HepG2 (cell line): ENCODE measurements around the gene ATP6V0A1. TPM values are rescaled to one million over a fixed set of nuclear protein-coding genes. Genes with fewer than 3 reads are reported as not detected.

Experiments
- CEBPG ChIP-seq: IDR thresholded peaks from 2 replicates; pipeline ENCODE4 v1.6.1; 2016
- FOXO1 ChIP-seq: sonication (generic); formaldehyde crosslinking; IDR thresholded peaks from 2 replicates; pipeline ENCODE4 v1.4.0; 2020; ENCODE audit warnings: missing genetic modification reagents
- HOXA3 ChIP-seq: sonication (generic); formaldehyde crosslinking; IDR thresholded peaks from 2 replicates; pipeline ENCODE4 v1.5.0; 2020; ENCODE audit warnings: missing genetic modification reagents
- RXRB ChIP-seq: IDR thresholded peaks from 2 replicates; pipeline ENCODE4 v1.6.1; 2016; ENCODE audit warnings: borderline replicate concordance, missing genetic modification reagents, missing compliant biosample characterization
- SMC3 ChIP-seq: IDR thresholded peaks from 2 replicates; pipeline ENCODE4 v1.6.1; 2011; ENCODE audit warnings: low read length, improper control_type of control experiment
- SRY ChIP-seq: sonication (generic); formaldehyde crosslinking; IDR thresholded peaks from 2 replicates; pipeline ENCODE4 v1.8.0; 2022; ENCODE audit warnings: mild to moderate bottlenecking, missing genetic modification reagents
- SSRP1 ChIP-seq: IDR thresholded peaks from 2 replicates; pipeline ENCODE4 v1.6.1; 2016; ENCODE audit warnings: control low read depth
- ZFP36 ChIP-seq: fragments of 150-350 bp; IDR thresholded peaks from 2 replicates; pipeline ENCODE4 v1.6.1; 2018; ENCODE audit warnings: borderline replicate concordance, low read length, low read depth; ENCODE audit not compliant: partially characterized antibody
- ZNF224 ChIP-seq: sonication (generic); formaldehyde crosslinking; IDR thresholded peaks from 2 replicates; pipeline ENCODE4 v1.5.0; 2020; ENCODE audit warnings: mild to moderate bottlenecking, missing genetic modification reagents
- ZNF317 ChIP-seq: sonication (generic); formaldehyde crosslinking; IDR thresholded peaks from 2 replicates; pipeline ENCODE4 v1.5.0; 2020; ENCODE audit warnings: mild to moderate bottlenecking, missing genetic modification reagents
- ZNF564 ChIP-seq: sonication (generic); formaldehyde crosslinking; IDR thresholded peaks from 2 replicates; pipeline ENCODE4 v1.8.1; 2023; ENCODE audit warnings: mild to moderate bottlenecking, missing genetic modification reagents
- ZNF75D ChIP-seq: sonication (generic); formaldehyde crosslinking; IDR thresholded peaks from 2 replicates; pipeline ENCODE4 v1.8.1; 2023; ENCODE audit warnings: missing genetic modification reagents, mild to moderate bottlenecking, borderline replicate concordance
- polyA plus RNA-seq, 8 experiments: library from polyadenylated mRNA; depleted of rRNA in 3 of 8; stranded (reverse) in 7 of 8; unstranded in 1 of 8; fragments of >200 nt; fragmentation: Illumina TruSeq in 4 of 8; extraction: Trizol in 4 of 8; gene quantifications; 2 replicates each; pipeline versions ENCODE4 v1.2.1 to v1.2.3, GENCODE V29; 2011 to 2016; ENCODE audit warnings: low read depth in 4 of 8, missing spikeins in 1 of 8, mixed read lengths in 1 of 8; ENCODE audit not compliant: insufficient read depth in 1 of 8
- total RNA-seq, 5 experiments: library from RNA; depleted of rRNA; stranded (reverse); fragments of >200 nt; fragmentation: Illumina TruSeq; extraction: Trizol; gene quantifications; 2 replicates each; pipeline ENCODE4 v1.2.3, GENCODE V29; 2016; ENCODE audit warnings: low read depth in 1 of 5
- TF ChIP-seq, protein P1 (sequence below): IDR thresholded peaks from 2 replicates; pipeline ENCODE4 v1.6.1; 2012; ENCODE audit warnings: low read depth, low read length, improper control_type of control experiment
- TF ChIP-seq, protein P2 (sequence below): sonication (generic); formaldehyde crosslinking; IDR thresholded peaks from 2 replicates; pipeline ENCODE4 v1.5.0; 2020; ENCODE audit warnings: mild to moderate bottlenecking, missing genetic modification reagents
- TF ChIP-seq, protein P3 (sequence below): sonication (generic); formaldehyde crosslinking; conservative IDR thresholded peaks from 2 replicates; pipeline ENCODE4 v1.4.0; 2020; ENCODE audit warnings: missing genetic modification reagents
- TF ChIP-seq, protein P4 (sequence below): sonication (generic); formaldehyde crosslinking; IDR thresholded peaks from 2 replicates; pipeline ENCODE4 v1.4.0; 2020; ENCODE audit warnings: missing genetic modification reagents
- TF ChIP-seq, protein P5 (sequence below): IDR thresholded peaks from 2 replicates; pipeline ENCODE4 v1.6.1; 2016; ENCODE audit warnings: control low read depth
- TF ChIP-seq, protein P6 (sequence below): sonication (generic); formaldehyde crosslinking; IDR thresholded peaks from 2 replicates; pipeline ENCODE4 v1.4.0; 2020; ENCODE audit warnings: missing genetic modification reagents, borderline replicate concordance
- TF ChIP-seq, protein P7 (sequence below): sonication (generic); formaldehyde crosslinking; IDR thresholded peaks from 2 replicates; pipeline ENCODE4 v1.4.0; 2020; ENCODE audit warnings: missing genetic modification reagents

Gene ATP6V0A1
- total and polyA plus RNA-seq, 2 of the 13 experiments (the other 11 are each of a cell fraction or from before 2014, with no cell fraction given) = 27.9 to 54.1 TPM

DNA sequence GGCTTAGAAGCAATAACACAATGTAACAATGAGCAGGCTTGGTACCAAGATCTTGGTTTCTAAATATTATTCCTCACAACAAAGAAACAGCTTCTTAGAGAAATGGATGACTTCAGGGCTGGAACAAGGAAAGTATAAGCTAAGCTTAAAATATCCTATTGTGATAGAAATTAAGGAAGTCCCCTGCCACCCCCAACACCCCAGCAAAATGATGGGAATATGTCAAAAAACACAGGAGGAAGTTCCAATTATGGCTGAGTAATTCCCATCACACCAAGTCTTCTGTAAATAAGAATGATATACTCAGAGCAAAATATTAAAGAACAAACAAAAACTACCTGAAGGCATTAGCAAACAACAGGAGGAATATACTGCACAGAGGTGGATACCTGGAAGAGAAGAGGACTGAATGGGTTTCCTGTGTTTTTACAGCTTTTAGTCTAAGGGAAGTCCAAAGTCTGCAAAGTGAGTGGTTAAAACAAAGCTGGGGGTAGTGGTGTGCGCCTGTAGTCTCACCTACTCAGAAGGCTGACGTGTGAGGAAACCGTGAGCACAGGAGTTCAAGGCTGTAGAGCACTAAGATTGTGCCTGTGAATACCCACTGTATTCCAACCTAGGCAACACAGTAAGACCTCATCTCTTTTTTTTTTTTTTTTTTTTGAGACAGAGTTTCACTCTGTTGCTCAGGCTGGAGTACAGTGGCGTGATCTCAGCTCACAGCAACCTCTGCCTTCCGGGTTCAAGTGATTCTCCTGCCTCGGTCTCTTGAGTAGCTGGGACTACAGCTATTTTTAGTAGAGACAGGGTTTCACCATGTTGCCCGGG is 17.1 kb upstream of the ATP6V0A1 start (continued):
- 0 out of 2 replicates have a peak, but pooled peaks have one; percentile 44 for TF ChIP-seq CEBPG (CRISPR knock-in tag)
- no peak for TF ChIP-seq ZFP36
- TF ChIP-seq, protein P1, sequence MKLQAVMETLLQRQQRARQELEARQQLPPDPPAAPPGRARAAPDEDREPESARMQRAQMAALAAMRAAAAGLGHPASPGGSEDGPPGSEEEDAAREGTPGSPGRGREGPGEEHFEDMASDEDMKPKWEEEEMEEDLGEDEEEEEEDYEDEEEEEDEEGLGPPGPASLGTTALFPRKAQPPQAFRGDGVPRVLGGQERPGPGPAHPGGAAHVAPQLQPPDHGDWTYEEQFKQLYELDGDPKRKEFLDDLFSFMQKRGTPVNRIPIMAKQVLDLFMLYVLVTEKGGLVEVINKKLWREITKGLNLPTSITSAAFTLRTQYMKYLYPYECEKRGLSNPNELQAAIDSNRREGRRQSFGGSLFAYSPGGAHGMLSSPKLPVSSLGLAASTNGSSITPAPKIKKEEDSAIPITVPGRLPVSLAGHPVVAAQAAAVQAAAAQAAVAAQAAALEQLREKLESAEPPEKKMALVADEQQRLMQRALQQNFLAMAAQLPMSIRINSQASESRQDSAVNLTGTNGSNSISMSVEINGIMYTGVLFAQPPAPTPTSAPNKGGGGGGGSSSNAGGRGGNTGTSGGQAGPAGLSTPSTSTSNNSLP = no peak
- peak; percentile 66 for TF ChIP-seq RXRB (CRISPR knock-in tag)
- no peak for TF ChIP-seq ZNF224
- TF ChIP-seq, protein P2, sequence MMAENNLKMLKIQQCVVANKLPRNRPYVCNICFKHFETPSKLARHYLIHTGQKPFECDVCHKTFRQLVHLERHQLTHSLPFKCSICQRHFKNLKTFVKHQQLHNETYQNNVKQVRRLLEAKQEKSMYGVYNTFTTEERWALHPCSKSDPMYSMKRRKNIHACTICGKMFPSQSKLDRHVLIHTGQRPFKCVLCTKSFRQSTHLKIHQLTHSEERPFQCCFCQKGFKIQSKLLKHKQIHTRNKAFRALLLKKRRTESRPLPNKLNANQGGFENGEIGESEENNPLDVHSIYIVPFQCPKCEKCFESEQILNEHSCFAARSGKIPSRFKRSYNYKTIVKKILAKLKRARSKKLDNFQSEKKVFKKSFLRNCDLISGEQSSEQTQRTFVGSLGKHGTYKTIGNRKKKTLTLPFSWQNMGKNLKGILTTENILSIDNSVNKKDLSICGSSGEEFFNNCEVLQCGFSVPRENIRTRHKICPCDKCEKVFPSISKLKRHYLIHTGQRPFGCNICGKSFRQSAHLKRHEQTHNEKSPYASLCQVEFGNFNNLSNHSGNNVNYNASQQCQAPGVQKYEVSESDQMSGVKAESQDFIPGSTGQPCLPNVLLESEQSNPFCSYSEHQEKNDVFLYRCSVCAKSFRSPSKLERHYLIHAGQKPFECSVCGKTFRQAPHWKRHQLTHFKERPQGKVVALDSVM = 0 out of 2 replicates have a peak, but pooled peaks have one; percentile 29
- TF ChIP-seq, protein P3, sequence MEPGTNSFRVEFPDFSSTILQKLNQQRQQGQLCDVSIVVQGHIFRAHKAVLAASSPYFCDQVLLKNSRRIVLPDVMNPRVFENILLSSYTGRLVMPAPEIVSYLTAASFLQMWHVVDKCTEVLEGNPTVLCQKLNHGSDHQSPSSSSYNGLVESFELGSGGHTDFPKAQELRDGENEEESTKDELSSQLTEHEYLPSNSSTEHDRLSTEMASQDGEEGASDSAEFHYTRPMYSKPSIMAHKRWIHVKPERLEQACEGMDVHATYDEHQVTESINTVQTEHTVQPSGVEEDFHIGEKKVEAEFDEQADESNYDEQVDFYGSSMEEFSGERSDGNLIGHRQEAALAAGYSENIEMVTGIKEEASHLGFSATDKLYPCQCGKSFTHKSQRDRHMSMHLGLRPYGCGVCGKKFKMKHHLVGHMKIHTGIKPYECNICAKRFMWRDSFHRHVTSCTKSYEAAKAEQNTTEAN (CRISPR knock-in tag) = peak; percentile 66
- no peak for TF ChIP-seq ZNF75D
- TF ChIP-seq, protein P4, sequence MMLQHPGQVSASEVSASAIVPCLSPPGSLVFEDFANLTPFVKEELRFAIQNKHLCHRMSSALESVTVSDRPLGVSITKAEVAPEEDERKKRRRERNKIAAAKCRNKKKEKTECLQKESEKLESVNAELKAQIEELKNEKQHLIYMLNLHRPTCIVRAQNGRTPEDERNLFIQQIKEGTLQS (CRISPR knock-in tag) = no peak
- no peak for TF ChIP-seq FOXO1
- peak; percentile 65; the same call in 1 of the 2 replicates for TF ChIP-seq SSRP1
- TF ChIP-seq, protein P5, sequence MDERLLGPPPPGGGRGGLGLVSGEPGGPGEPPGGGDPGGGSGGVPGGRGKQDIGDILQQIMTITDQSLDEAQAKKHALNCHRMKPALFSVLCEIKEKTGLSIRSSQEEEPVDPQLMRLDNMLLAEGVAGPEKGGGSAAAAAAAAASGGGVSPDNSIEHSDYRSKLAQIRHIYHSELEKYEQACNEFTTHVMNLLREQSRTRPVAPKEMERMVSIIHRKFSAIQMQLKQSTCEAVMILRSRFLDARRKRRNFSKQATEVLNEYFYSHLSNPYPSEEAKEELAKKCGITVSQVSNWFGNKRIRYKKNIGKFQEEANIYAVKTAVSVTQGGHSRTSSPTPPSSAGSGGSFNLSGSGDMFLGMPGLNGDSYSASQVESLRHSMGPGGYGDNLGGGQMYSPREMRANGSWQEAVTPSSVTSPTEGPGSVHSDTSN (CRISPR knock-in tag) = no peak
- TF ChIP-seq, protein P6, sequence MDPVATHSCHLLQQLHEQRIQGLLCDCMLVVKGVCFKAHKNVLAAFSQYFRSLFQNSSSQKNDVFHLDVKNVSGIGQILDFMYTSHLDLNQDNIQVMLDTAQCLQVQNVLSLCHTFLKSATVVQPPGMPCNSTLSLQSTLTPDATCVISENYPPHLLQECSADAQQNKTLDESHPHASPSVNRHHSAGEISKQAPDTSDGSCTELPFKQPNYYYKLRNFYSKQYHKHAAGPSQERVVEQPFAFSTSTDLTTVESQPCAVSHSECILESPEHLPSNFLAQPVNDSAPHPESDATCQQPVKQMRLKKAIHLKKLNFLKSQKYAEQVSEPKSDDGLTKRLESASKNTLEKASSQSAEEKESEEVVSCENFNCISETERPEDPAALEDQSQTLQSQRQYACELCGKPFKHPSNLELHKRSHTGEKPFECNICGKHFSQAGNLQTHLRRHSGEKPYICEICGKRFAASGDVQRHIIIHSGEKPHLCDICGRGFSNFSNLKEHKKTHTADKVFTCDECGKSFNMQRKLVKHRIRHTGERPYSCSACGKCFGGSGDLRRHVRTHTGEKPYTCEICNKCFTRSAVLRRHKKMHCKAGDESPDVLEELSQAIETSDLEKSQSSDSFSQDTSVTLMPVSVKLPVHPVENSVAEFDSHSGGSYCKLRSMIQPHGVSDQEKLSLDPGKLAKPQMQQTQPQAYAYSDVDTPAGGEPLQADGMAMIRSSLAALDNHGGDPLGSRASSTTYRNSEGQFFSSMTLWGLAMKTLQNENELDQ = no peak
- TF ChIP-seq, protein P7, sequence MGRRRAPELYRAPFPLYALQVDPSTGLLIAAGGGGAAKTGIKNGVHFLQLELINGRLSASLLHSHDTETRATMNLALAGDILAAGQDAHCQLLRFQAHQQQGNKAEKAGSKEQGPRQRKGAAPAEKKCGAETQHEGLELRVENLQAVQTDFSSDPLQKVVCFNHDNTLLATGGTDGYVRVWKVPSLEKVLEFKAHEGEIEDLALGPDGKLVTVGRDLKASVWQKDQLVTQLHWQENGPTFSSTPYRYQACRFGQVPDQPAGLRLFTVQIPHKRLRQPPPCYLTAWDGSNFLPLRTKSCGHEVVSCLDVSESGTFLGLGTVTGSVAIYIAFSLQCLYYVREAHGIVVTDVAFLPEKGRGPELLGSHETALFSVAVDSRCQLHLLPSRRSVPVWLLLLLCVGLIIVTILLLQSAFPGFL (CRISPR knock-in tag) = no peak
- TF ChIP-seq SRY (CRISPR knock-in tag) = no peak
- no peak for TF ChIP-seq ZNF317
- no peak for TF ChIP-seq SMC3
- TF ChIP-seq ZNF564 (CRISPR knock-in tag) = no peak
- TF ChIP-seq HOXA3 (CRISPR knock-in tag) = peak; percentile 71
